NCI-H524 (cell line): ENCODE results near the gene PTPN13.
"Not testable (repeated sequence)": the region's sequence is repeated elsewhere in the genome, so short reads cannot be mapped to it uniquely, and the experiment has no call there.

Experiments
- DNase-seq, 2 experiments: peaks; one replicate each; lab custom pipeline; 2025; lab: John Stamatoyannopoulos, UW

PTPN13 gene

GRCh38 chr4:86641516-86642090 lies 47.5 kb downstream of the PTPN13 start:
- no peak for DNase-seq

- no peak for DNase-seq
Observed at GRCh38 chr4:86644892-86645291, 50.8 kb downstream of the PTPN13 start.

GRCh38 chr4:86652332-86652932 lies 58.3 kb downstream of the PTPN13 start:
- no peak for DNase-seq

GRCh38 chr4:86653237-86653865 lies 59.2 kb downstream of the PTPN13 start:
- DNase-seq = no peak

- not testable (repeated sequence) for DNase-seq
Observed at GRCh38 chr4:86656781-86657180, 62.7 kb downstream of the PTPN13 start.

GRCh38 chr4:86657382-86657781 lies 63.3 kb downstream of the PTPN13 start:
- DNase-seq = no peak

- no peak for DNase-seq
Observed at GRCh38 chr4:86657910-86658309, 63.8 kb downstream of the PTPN13 start.

GRCh38 chr4:86660401-86660800 lies 66.3 kb downstream of the PTPN13 start:
- DNase-seq = no peak

GRCh38 chr4:86661006-86661405 lies 66.9 kb downstream of the PTPN13 start:
- no peak for DNase-seq

- DNase-seq = no peak
Observed at GRCh38 chr4:86661418-86661817, 67.3 kb downstream of the PTPN13 start.

- no peak for DNase-seq
Observed at GRCh38 chr4:86664959-86665358, 70.8 kb downstream of the PTPN13 start.

GRCh38 chr4:86670298-86670697 lies 76.2 kb downstream of the PTPN13 start:
- no peak for DNase-seq

GRCh38 chr4:86670756-86671155 lies 76.6 kb downstream of the PTPN13 start:
- DNase-seq = no peak

- no peak for DNase-seq
Observed at GRCh38 chr4:86675548-86675947, 81.4 kb downstream of the PTPN13 start.

GRCh38 chr4:86678796-86679195 lies 84.7 kb downstream of the PTPN13 start:
- no peak for DNase-seq

GRCh38 chr4:86679441-86679840 lies 85.3 kb downstream of the PTPN13 start:
- no peak for DNase-seq

GRCh38 chr4:86683167-86683566 lies 89.1 kb downstream of the PTPN13 start:
- DNase-seq = no peak

GRCh38 chr4:86683983-86684382 lies 89.9 kb downstream of the PTPN13 start:
- no peak for DNase-seq

- DNase-seq = no peak
Observed at GRCh38 chr4:86685401-86685800, 91.3 kb downstream of the PTPN13 start.

GRCh38 chr4:86686741-86687140 lies 92.6 kb downstream of the PTPN13 start:
- no peak for DNase-seq

GRCh38 chr4:86688026-86688425 lies 93.9 kb downstream of the PTPN13 start:
- no peak for DNase-seq

GRCh38 chr4:86704601-86705000 lies 110.5 kb downstream of the PTPN13 start:
- no peak for DNase-seq

- no peak for DNase-seq
Observed at GRCh38 chr4:86706923-86707597, 112.9 kb downstream of the PTPN13 start.
